ENCODE measurements around the gene CFAP43.

The CFAP43 gene

DNA sequence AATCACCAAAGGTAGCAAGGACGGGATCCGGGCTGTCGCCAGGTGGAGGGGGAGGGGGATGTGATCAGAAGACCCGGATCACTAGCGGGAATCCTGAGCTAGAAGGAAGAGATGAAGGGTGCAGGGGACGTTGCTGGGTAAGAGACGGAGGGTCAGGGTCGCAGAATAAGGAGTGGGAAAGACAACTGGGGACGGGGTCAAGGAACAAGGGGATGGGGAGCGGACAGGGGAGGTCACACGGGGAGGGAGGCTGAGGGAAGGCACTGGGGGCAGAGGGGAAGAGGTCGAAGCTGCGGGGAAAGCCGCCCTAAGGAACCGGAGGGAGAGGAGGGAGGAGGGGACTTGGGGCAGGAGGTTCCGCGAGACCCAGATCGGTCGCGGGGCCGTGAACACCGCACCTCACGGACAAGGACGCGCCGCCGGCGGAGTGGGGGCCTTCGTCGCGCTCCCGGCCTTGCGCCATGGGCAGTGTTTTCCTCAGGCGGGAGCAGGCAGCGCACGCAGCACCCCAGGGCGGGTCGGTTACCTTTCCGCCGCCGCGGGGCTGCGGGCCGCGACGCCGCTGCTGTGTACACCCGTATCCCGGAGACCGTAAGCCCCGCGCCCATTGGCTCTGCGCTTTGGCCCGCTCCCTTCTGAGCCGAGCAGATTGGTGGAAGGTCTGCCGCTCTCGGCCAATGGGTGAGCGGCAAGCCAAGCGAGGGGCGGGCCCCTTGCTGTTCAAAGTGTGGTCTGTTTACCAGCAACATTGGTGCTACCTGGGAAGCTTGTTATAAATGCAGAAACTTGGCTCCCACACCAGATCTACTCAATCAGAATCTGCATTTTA, at the start of gene CFAP43:
TSS of gene CFAP43 (minus strand) at position 581 of the 829 bp plus-strand sequence. CDS start at position 463, 118 bp downstream.
- DNase-seq (ENCODE audit: low read depth, low spot score) = peak; percentile 95

GRCh38 chr10:104281694-104282093, 49.5 kb upstream of the CFAP43 start:
- no peak for DNase-seq (ENCODE audit: low read depth, low spot score)

DNA sequence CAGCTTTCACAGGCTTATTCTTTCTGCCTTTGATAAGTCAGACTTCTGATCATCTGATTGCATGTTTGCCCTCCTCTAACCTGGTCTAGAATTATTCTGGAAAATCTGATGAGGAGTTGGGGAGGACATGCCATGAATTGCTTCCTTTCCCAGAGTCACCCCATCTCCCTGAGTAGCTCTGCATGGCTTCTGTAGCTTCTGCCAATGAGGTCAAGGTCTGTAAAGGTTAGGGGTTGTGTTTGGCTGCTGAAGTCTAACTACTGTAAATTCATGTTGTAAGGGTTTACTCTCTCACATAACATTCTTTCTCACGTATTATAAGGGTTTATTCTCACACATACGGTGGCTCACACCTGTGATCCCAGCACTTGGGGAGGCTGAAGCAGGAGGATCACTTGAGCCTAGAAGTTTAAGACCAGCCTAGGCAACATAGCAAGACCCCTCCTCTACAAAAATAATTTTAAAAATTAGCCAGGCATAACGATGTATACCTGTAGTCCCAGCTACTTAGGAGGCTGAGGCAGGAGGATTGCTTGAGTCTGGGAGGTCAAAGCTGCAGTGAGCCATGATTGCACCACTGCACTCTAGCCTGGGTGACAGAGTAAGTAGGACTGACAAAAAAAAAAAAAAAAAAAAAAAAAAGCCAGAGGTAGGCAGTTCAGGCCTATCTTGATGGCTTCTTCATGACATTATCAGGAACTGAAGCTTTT, 47.5 kb upstream of the CFAP43 start:
- no peak for DNase-seq (ENCODE audit: low read depth, low spot score)

DNA sequence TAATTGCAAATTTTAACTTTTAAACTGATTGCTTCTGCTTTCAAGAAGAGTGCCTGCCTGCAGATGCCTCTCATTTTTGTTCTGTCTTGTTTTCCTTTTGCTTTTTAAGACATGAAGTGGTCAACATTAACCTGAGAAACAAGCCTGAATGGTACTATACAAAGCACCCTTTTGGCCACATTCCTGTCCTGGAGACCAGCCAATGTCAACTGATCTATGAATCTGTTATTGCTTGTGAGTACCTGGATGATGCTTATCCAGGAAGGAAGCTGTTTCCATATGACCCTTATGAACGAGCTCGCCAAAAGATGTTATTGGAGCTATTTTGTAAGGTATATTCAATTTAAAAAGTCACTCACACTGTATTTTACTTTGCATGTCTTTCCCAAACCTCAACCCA, 45.6 kb upstream of the CFAP43 start:
- DNase-seq (ENCODE audit: low read depth, low spot score) = no peak

GRCh38 chr10:104276192-104276591, 44.0 kb upstream of the CFAP43 start:
- DNase-seq (ENCODE audit: low read depth, low spot score) = no peak

DNA sequence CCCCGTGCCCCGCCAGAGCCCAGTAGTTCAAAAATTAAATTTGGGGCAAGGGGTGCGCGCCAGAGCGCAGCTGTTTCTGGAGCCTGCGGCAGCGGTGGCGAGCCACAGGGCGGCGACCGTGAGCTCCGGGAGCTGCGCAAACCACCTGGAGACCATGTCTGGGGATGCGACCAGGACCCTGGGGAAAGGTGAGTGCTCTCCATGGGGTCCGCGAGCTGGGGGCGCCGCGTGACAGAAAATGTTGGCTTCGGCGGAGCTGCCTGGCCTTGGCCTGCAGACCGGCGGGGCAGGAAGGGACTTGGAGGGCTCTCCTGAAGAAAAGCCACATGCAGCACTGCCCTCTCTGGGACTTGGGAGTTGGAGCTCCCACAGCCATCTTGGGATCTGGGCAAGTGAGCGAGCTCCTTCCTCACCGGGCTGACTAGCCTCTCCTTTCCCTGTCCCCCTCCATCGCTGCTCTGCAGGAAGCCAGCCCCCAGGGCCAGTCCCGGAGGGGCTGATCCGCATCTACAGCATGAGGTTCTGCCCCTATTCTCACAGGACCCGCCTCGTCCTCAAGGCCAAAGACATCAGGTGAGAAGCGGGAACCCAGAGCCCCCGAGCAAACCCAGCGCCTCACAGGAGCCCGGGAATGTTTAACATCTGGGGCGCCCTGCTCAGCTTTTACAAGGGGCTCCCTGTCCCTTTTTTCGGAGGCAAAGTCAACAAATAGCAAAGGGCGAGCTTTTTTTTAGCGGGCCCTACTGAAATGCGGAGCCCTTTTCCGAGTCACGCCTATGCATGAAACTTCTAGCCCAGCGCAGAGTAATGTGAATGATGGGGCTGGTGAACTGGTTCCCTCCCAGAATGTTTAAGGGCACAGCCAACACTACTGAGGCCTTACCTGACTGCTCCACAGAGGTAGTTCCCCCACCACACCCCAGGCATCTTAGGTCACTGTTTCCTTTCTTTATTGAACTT, 42.9 kb upstream of the CFAP43 start:
- DNase-seq (ENCODE audit: low read depth, low spot score) = no peak

DNA sequence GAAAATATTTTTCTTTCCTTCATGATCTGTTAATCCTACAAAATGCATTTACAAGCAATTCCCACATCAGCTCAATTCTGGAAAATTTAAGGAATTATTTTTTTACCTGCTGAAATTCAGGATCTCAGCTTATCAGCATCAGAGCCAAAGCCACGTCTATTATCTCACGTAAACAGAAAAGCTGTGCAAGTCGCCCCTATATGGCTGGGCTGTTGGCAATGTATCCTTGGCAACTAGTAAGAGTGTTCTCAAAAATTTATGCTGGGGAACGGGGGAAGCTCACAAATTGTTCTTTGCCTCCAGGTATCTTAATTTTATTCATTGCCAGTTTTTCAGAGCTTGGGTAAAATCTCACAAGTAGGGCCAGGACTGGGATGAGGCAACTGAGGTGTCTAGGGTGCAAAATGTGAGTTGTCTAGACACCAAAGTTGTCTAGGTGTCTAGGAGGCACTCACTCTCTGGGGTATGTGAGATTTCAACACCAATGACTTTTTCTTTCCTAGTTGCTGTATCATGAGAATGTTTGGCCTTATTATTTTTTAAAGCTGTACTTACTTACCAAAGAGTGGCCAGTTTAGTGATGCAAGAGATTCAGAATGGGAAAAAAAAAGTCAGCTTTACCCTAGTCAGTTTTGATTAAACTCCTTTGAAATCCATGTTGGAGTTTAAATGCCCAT, 41.9 kb upstream of the CFAP43 start:
- DNase-seq (ENCODE audit: low read depth, low spot score) = no peak

- DNase-seq (ENCODE audit: low read depth, low spot score) = no peak
Measured at GRCh38 chr10:104273286-104273685, 41.1 kb upstream of the CFAP43 start.

- peak; percentile 95 for DNase-seq (ENCODE audit: low read depth, low spot score)
Measured at GRCh38 chr10:104268713-104269645, 36.8 kb upstream of the CFAP43 start, which contains the start of gene GSTO2. Gene GSTO2, plus strand, starts transcription at chr10:104269184. Its CDS starts 5,732 bp downstream, at chr10:104274916.

DNA sequence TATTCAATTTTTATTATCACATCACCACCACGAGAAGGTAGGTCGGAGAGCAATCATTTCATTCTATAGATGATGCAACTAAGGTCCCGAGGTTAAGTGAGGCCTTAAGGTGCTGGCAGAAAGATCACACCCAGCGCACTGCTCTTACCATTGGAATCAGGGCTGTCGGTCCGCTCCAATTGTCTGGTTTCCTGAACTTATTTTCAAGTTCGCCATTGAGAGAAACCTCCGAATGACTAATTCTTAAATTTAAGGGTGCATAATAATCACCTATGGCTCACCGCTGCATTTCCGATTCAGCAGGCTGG, 36.2 kb upstream of the CFAP43 start:
- peak; percentile 14 for DNase-seq (ENCODE audit: low read depth, low spot score)

DNA sequence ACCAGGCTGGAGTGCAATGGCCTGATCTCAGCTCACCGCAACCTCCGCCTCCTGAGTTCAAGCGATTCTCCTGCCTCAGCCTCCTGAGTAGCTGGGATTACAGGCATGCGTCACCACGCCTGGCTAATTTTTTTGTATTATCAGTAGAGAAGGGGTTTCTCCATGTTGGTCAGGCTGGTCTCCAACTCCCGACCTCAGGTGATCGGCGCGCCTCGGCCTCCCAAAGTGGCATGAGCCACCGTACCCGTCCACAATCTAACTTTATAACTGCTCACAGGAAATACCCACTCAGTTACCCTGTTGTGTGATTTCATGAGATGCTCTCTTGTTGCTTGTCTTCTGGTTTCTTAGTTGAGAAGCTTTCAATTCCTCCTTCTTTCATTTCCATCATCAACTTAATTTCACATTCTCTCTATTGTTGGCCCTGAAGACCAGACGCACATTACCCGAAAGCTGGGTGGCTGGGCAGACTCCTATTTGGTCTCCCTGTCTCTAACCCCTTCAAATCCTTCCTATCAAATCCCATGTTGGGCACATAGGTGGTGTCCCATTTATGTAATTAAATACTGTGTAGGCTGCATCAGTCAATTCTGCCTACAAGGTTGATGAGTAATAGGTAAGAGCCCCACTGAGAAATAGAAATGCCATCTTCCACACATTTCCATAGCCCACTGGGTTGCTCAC, 35.7 kb upstream of the CFAP43 start:
- DNase-seq (ENCODE audit: low read depth, low spot score) = no peak

- DNase-seq (ENCODE audit: low read depth, low spot score) = no peak
Measured at GRCh38 chr10:104264783-104265182, 32.6 kb upstream of the CFAP43 start.

- DNase-seq (ENCODE audit: low read depth, low spot score) = no peak
Measured at GRCh38 chr10:104262055-104262454, 29.9 kb upstream of the CFAP43 start.

DNA sequence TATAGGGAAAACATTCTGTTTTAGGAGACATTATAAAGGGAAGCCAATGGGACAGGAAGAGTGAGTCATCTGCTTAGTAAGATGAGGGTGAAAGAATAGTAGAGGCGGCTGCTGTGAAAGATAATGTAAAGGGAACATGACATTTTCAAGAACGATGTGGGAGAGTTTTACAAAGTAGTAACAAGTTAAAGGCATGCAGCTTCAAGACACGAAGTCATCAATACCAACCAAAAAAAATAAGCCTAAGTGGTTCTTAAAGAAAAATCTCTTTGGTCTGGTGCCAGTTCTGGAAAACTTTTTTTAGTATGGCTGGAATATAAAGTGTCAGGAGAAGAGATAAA, 28.6 kb upstream of the CFAP43 start:
- no peak for DNase-seq (ENCODE audit: low read depth, low spot score)

- no peak for DNase-seq (ENCODE audit: low read depth, low spot score)
Measured at GRCh38 chr10:104259999-104260774, 28.0 kb upstream of the CFAP43 start.

DNA sequence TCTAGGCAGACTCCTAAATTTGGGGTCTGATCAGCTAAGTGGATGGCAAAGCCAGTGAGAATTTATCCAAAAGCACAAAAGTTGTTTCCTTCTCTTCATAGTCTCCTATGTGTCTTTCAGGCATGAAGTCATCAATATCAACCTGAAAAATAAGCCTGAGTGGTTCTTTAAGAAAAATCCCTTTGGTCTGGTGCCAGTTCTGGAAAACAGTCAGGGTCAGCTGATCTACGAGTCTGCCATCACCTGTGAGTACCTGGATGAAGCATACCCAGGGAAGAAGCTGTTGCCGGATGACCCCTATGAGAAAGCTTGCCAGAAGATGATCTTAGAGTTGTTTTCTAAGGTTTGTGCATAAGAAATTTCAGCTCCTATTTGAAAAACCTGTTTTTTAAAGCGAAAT, 27.3 kb upstream of the CFAP43 start:
- no peak for DNase-seq (ENCODE audit: low read depth, low spot score)

DNA sequence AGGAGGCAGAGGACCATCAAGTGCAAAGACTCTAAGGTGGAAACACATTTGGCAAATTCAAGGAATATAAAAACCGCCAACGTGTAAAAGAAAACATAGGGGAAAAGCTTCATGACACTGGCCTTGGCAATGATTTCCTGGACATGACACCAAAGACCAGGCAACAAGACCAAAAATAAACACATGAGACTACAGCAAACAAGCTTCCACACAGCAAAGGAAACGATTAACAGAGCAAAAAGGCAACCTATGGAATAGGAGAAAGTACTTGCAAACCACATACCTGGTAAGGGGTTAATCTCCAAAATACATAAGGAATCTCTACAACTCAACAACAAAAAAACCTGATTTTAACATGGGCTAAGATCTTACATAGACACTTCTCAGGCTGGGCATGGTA, 26.0 kb upstream of the CFAP43 start:
- DNase-seq (ENCODE audit: low read depth, low spot score) = no peak

DNA sequence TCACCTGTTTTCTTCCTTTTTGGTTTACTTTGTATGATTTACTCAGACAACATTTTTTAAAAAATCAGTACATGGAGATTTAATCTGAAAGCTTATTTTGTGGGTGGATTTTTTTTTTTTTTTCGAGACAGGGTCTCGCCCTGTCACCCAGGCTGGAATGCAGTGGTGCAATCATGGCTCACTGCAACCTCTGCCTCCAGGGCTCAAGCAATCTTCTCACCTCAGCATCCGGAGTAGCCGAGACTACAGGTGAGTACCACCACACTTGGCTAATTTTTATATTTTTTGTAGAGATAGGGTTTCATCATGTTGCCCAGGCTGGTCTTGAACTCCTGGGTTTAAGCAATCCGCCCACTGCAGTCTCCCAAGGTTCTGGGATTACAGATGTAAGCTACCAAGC, 25.1 kb upstream of the CFAP43 start:
- no peak for DNase-seq (ENCODE audit: low read depth, low spot score)

DNA sequence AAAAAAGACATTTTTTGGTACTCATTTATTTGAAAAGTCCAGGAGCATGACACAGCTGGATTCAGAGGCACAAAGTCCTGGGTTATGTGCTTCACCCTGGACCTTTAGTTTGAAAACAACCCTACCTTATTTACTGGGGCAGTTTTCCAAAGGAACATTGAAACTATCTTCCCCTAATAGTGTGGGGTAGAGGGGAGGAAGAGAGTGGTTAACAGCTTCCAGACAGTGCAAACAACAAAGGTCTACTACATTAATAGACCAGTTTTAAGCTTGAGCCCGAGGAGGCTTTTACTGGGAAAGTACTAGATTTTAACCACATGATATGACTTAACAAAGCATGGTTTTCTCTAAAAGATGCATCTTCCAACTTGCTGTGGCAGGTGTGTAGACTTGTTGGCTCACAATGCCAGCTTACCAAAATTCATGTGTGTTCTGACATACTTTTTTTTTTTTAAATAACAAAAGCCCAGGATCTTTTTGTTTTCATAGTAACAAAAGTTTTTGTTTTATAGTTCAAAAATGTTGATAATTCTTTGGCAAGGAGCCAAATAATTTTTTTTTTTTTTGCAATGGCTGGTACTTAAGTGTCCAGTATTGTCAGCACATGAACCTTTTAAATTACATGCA, 24.3 kb upstream of the CFAP43 start:
- DNase-seq (ENCODE audit: low read depth, low spot score) = no peak
